Measurements from ENCODE around the gene CLRN3.

DNA sequence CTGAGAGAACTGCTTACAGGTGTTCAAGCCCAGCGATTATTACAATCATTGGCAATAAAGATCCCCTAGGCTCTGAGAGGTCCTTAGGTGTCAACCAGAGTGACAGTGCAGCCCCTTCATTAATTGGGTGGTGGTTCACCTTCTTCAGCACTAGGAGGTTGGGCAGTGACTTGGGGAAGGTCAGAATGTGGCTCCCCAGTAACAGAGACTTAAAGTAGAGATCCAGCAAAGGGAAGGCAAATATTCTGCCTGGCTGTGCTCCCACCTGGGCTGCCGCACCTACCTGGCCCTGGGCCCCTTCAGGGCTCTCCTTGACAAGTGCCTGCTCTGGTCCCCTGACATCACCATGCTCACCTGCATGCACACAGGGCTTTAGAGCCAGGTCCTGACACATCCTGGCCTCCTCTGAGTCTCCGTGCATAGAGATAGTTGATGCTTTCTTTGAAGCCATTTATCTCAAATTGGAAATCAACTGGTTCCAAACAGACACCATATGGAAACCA is 1.9 kb downstream of the CLRN3 start:
- TF ChIP-seq, protein P1, sequence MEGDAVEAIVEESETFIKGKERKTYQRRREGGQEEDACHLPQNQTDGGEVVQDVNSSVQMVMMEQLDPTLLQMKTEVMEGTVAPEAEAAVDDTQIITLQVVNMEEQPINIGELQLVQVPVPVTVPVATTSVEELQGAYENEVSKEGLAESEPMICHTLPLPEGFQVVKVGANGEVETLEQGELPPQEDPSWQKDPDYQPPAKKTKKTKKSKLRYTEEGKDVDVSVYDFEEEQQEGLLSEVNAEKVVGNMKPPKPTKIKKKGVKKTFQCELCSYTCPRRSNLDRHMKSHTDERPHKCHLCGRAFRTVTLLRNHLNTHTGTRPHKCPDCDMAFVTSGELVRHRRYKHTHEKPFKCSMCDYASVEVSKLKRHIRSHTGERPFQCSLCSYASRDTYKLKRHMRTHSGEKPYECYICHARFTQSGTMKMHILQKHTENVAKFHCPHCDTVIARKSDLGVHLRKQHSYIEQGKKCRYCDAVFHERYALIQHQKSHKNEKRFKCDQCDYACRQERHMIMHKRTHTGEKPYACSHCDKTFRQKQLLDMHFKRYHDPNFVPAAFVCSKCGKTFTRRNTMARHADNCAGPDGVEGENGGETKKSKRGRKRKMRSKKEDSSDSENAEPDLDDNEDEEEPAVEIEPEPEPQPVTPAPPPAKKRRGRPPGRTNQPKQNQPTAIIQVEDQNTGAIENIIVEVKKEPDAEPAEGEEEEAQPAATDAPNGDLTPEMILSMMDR (conservative IDR thresholded peaks at IDR 0.05 in 1 of 2, IDR thresholded peaks at IDR 0.05 in 1 of 2; ENCODE audit: extremely low read depth in 1 of 2, insufficient read depth in 1 of 2, low read depth in 1 of 2, low read length in 2 of 2), result no peak
- TF ChIP-seq EZH2 (IDR thresholded peaks at IDR 0.05; ENCODE audit: borderline replicate concordance, low read length), result no peak

All from mammary epithelial cell (primary cell).